Activated CD4-positive, alpha-beta T cell treated with anti-CD3 and anti-CD28 coated beads, Interleukin-2, Interleukin-6, amounts not matched to agents 100 ng/mL and 50 ng/mL, durations not matched to agents 16 hours and 8 hours (primary cell): ENCODE results near the gene HTD2.
A peak's percentile ranks its signal among the peaks of the same experiment; 100 is the strongest.
"Not testable (repeated sequence)": the region's sequence is repeated elsewhere in the genome, so short reads cannot be mapped to it uniquely, and the experiment has no call there.

Source experiments
- DNase-seq: peaks from one replicate; pipeline ENCODE4 v3.0.0-alpha.2; 2020

The HTD2 gene

GRCh38 chr3:58333206-58334012 is 27.1 kb downstream of the HTD2 start:
- DNase-seq, result peak; percentile 52

GRCh38 chr3:58334013-58334321 is 27.6 kb downstream of the HTD2 start:
- DNase-seq, result no peak

- DNase-seq, result no peak
These were observed 28.2 kb downstream of the HTD2 start for GRCh38 chr3:58334506-58334884.

- no peak for DNase-seq
These were observed 29.3 kb downstream of the HTD2 start for GRCh38 chr3:58335652-58335947.

GRCh38 chr3:58336135-58336882 is 30.0 kb downstream of the HTD2 start:
- DNase-seq, result peak; percentile 25

GRCh38 chr3:58337190-58337589 is 30.9 kb downstream of the HTD2 start:
- DNase-seq, result no peak

- DNase-seq, result not testable (repeated sequence)
These were observed 32.8 kb downstream of the HTD2 start for GRCh38 chr3:58339146-58339545.

GRCh38 chr3:58340594-58341244 is 34.4 kb downstream of the HTD2 start:
- no peak for DNase-seq

GRCh38 chr3:58341376-58341775 is 35.1 kb downstream of the HTD2 start:
- no peak for DNase-seq

GRCh38 chr3:58342676-58343075 is 36.4 kb downstream of the HTD2 start:
- no peak for DNase-seq

- no peak for DNase-seq
These were observed 39.1 kb downstream of the HTD2 start for GRCh38 chr3:58345457-58345856.

GRCh38 chr3:58346368-58346767 is 40.0 kb downstream of the HTD2 start:
- peak; percentile 49 for DNase-seq

GRCh38 chr3:58347984-58348383 is 41.7 kb downstream of the HTD2 start:
- DNase-seq, result no peak

GRCh38 chr3:58349792-58350626 is 43.7 kb downstream of the HTD2 start:
- DNase-seq, result peak; percentile 82

- DNase-seq, result no peak
These were observed 44.3 kb downstream of the HTD2 start for GRCh38 chr3:58350627-58351013.

- DNase-seq, result no peak
These were observed 45.6 kb downstream of the HTD2 start for GRCh38 chr3:58351920-58352319.

GRCh38 chr3:58352626-58353025 is 46.3 kb downstream of the HTD2 start:
- DNase-seq, result no peak

- DNase-seq, result peak; percentile 68
These were observed 47.6 kb downstream of the HTD2 start for GRCh38 chr3:58353722-58354553.

GRCh38 chr3:58355179-58355578 is 48.9 kb downstream of the HTD2 start:
- no peak for DNase-seq

- no peak for DNase-seq
These were observed 49.7 kb downstream of the HTD2 start for GRCh38 chr3:58356054-58356453.

- no peak for DNase-seq
These were observed 51.1 kb downstream of the HTD2 start for GRCh38 chr3:58357402-58357801.

- DNase-seq, result no peak
These were observed 51.8 kb downstream of the HTD2 start for GRCh38 chr3:58358092-58358491.
